H9 (cell line): ENCODE measurements around the gene CD58. TPM values are rescaled to one million over a fixed set of nuclear protein-coding genes. Genes with fewer than 3 reads are reported as not detected.
A peak's percentile ranks its signal among the peaks of the same experiment; 100 is the strongest.

Experiments
- DNase-seq: peaks from one replicate; pipeline ENCODE4 v3.0.0-alpha.2; 2017
- H2AFZ ChIP-seq: one replicate; pipeline ENCODE4 v1.6.1; 2013; ENCODE audit warnings: mild to moderate bottlenecking, low read length, control low read depth, moderate library complexity
- H2AK5ac ChIP-seq: 2 replicates; pipeline ENCODE4 v1.6.1; 2013; ENCODE audit warnings: low read length, control low read depth, mixed read lengths; ENCODE audit not compliant: insufficient read length
- H2BK120ac ChIP-seq: one replicate; pipeline ENCODE4 v1.6.1; 2013; ENCODE audit warnings: low read depth, mild to moderate bottlenecking, low read length, control low read depth, inconsistent platforms; ENCODE audit not compliant: poor library complexity, severe bottlenecking
- H2BK12ac ChIP-seq: 2 replicates; pipeline ENCODE4 v1.6.1; 2013; ENCODE audit warnings: low read length, control low read depth, mixed read lengths, low read depth; ENCODE audit not compliant: insufficient read length
- H2BK15ac ChIP-seq: 2 replicates; pipeline ENCODE4 v1.6.1; 2013; ENCODE audit warnings: low read depth, low read length, control low read depth
- H2BK20ac ChIP-seq: one replicate; pipeline ENCODE4 v1.6.1; 2013; ENCODE audit warnings: low read depth, mild to moderate bottlenecking, low read length, control low read depth, inconsistent platforms; ENCODE audit not compliant: poor library complexity, severe bottlenecking
- H2BK5ac ChIP-seq: 2 replicates; pipeline ENCODE4 v1.6.1; 2013; ENCODE audit warnings: low read length, control low read depth, mixed read lengths; ENCODE audit not compliant: insufficient read length
- H3K14ac ChIP-seq: 2 replicates; pipeline ENCODE4 v1.6.1; 2013; ENCODE audit warnings: low read length, control low read depth; ENCODE audit not compliant: insufficient read depth
- H3K18ac ChIP-seq: 2 replicates; pipeline ENCODE4 v1.6.1; 2013; ENCODE audit warnings: low read depth, mild to moderate bottlenecking, mixed read lengths, low read length, control low read depth; ENCODE audit not compliant: insufficient read length
- H3K23ac ChIP-seq: 2 replicates; pipeline ENCODE4 v1.6.1; 2013; ENCODE audit warnings: low read length, control low read depth, mixed read lengths, low read depth; ENCODE audit not compliant: insufficient read length
- H3K23me2 ChIP-seq: 2 replicates; pipeline ENCODE4 v1.6.1; 2013; ENCODE audit warnings: low read depth, mild to moderate bottlenecking, mixed read lengths, low read length, control low read depth; ENCODE audit not compliant: insufficient read length, poor library complexity, severe bottlenecking
- H3K27ac ChIP-seq: 2 replicates; pipeline ENCODE4 v1.5.1; 2013; ENCODE audit warnings: low read length, control low read depth, mixed read lengths, low read depth; ENCODE audit not compliant: insufficient read length
- H3K27me3 ChIP-seq: 2 replicates; pipeline ENCODE4 v1.6.1; 2013; ENCODE audit warnings: low read length, control low read depth, inconsistent platforms; ENCODE audit not compliant: insufficient read depth
- H3K4ac ChIP-seq: 2 replicates; pipeline ENCODE4 v1.6.1; 2013; ENCODE audit warnings: low read depth, mild to moderate bottlenecking, control low read depth, inconsistent platforms, low read length, moderate library complexity
- H3K4me1 ChIP-seq: 2 replicates; pipeline ENCODE4 v1.6.1; 2013; ENCODE audit warnings: low read length, control low read depth, inconsistent platforms; ENCODE audit not compliant: insufficient read depth
- H3K4me2 ChIP-seq: 2 replicates; pipeline ENCODE4 v1.6.1; 2013; ENCODE audit warnings: low read length, control low read depth, mixed read lengths; ENCODE audit not compliant: insufficient read length, insufficient read depth
- H3K56ac ChIP-seq: 2 replicates; pipeline ENCODE4 v1.6.1; 2013; ENCODE audit warnings: low read depth, mild to moderate bottlenecking, mixed read lengths, low read length, control low read depth; ENCODE audit not compliant: insufficient read length
- H3K79me1 ChIP-seq: 2 replicates; pipeline ENCODE4 v1.6.1; 2013; ENCODE audit warnings: low read depth, mild to moderate bottlenecking, moderate library complexity, low read length, control low read depth, inconsistent platforms; ENCODE audit not compliant: insufficient read depth, poor library complexity, severe bottlenecking
- H3K79me2 ChIP-seq: 2 replicates; pipeline ENCODE4 v1.6.1; 2013; ENCODE audit warnings: low read length, control low read depth, inconsistent platforms; ENCODE audit not compliant: insufficient read depth
- H3K9ac ChIP-seq: 2 replicates; pipeline ENCODE4 v1.6.1; 2013; ENCODE audit warnings: low read length, control low read depth, mixed read lengths; ENCODE audit not compliant: insufficient read length; ENCODE audit errors: extremely low read depth
- H3K9me3 ChIP-seq: one replicate; pipeline ENCODE4 v1.6.1; 2013; ENCODE audit warnings: low read depth, low read length, inconsistent platforms; ENCODE audit not compliant: control insufficient read depth
- H3T11ph ChIP-seq: one replicate; pipeline ENCODE4 v1.6.1; 2013; ENCODE audit warnings: mild to moderate bottlenecking, low read length, control low read depth, inconsistent platforms
- H4K20me1 ChIP-seq: one replicate; pipeline ENCODE4 v1.6.1; 2013; ENCODE audit not compliant: control insufficient read depth, insufficient read length, insufficient read depth
- H4K5ac ChIP-seq: 2 replicates; pipeline ENCODE4 v1.6.1; 2013; ENCODE audit warnings: low read depth, mild to moderate bottlenecking, mixed read lengths, low read length, control low read depth; ENCODE audit not compliant: insufficient read length
- H4K8ac ChIP-seq: replicated peaks from 2 replicates; pipeline ENCODE4 v1.6.1; 2013; ENCODE audit warnings: low read length, control low read depth, mixed read lengths, low read depth; ENCODE audit not compliant: insufficient read length
- H4K91ac ChIP-seq: 2 replicates; pipeline ENCODE4 v1.6.1; 2013; ENCODE audit warnings: low read depth, mild to moderate bottlenecking, moderate library complexity, mixed read lengths, low read length, control low read depth; ENCODE audit not compliant: insufficient read length
- H3K27ac Mint-ChIP-seq, 3 experiments: 2 replicates in 2 of 3; 3 replicates in 1 of 3; pipeline ENCODE4 v1.8.0; 2020 to 2021; ENCODE audit warnings: mixed read lengths in 3 of 3, mild to moderate bottlenecking in 1 of 3, moderate library complexity in 1 of 3
- H3K27me3 Mint-ChIP-seq: 2 replicates; pipeline ENCODE4 v1.8.0; 2021; ENCODE audit warnings: low read depth, mild to moderate bottlenecking, moderate library complexity, mixed read lengths
- H3K36me3 Mint-ChIP-seq, 3 experiments: 2 replicates in 2 of 3; 3 replicates in 1 of 3; pipeline ENCODE4 v1.8.0; 2020 to 2021; ENCODE audit warnings: low read depth in 3 of 3, mixed read lengths in 3 of 3; ENCODE audit not compliant: insufficient read depth in 1 of 3
- H3K4me1 Mint-ChIP-seq, 2 experiments: 2 replicates each; pipeline ENCODE4 v1.8.0; 2020; ENCODE audit warnings: mixed read lengths in 2 of 2
- H3K4me3 Mint-ChIP-seq, 2 experiments: 2 replicates in 1 of 2; 3 replicates in 1 of 2; pipeline ENCODE4 v1.8.0; 2020 to 2021; ENCODE audit warnings: mild to moderate bottlenecking in 2 of 2, mixed read lengths in 2 of 2, moderate library complexity in 1 of 2
- H3K9me3 Mint-ChIP-seq, 2 experiments: 2 replicates in 1 of 2; 3 replicates in 1 of 2; pipeline ENCODE4 v1.8.0; 2020; ENCODE audit warnings: mild to moderate bottlenecking in 2 of 2, mixed read lengths in 2 of 2, moderate library complexity in 1 of 2
- CTCF ChIP-seq: fragments of 200-600 bp; sonication (generic); conservative IDR thresholded peaks from 3 replicates; pipeline ENCODE4 v1.8.0; 2021; ENCODE audit warnings: antibody characterized with exemption, mild to moderate bottlenecking
- WGBS: extraction: QIAGEN DNeasy Blood & Tissue Kit; methylation state at CpG from one replicate; pipeline ENCODE4 v1.1.7; 2013; ENCODE audit warnings: missing lambda C conversion rate, low lambda C conversion rate, mixed read lengths; ENCODE audit not compliant: insufficient read length; ENCODE audit errors: extremely low coverage; 5-methylcytosine and 5-hydroxymethylcytosine counted together
- total RNA-seq: library from RNA; stranded (reverse); gene quantifications from 2 replicates; pipeline ENCODE4 v1.2.1, GENCODE V29; 2021

CD58 gene
- total RNA-seq, 1 experiment from 2014 or later = 4.3 TPM

- H3K27ac Mint-ChIP-seq = peak overlapping the region in 1 of 3 experiments; percentile 53; a peak in 1 of 7 replicates
Measured at GRCh38 chr1:116587501-116588227, 16.8 kb upstream of the CD58 start.

More at GRCh38 chr1:116587501-116588227, 16.8 kb upstream of the CD58 start:
- no peak overlapping the region for H3K4me2 ChIP-seq
- H2AFZ ChIP-seq = no peak overlapping the region
- H4K20me1 ChIP-seq = no peaks in the 10 kb centered on the region
- no peak overlapping the region for H3K9ac ChIP-seq
- no peak overlapping the region for H3K23ac ChIP-seq
- no peaks in the 10 kb centered on the region for H3K79me2 ChIP-seq
- no peaks in the 10 kb centered on the region for H3K27me3 ChIP-seq
- H4K8ac ChIP-seq = no peak overlapping the region
- H3K4me1 Mint-ChIP-seq = peaks cover 27 to 32% of the 10 kb centered on the region in 2 experiments
- H3K14ac ChIP-seq = no peak overlapping the region
- no peak for DNase-seq
- H3K4me3 Mint-ChIP-seq = no peak overlapping the region
- no CpG with 5 or more reads among the region's 5 CpGs for WGBS
- H3K4ac ChIP-seq = no peak overlapping the region
- no peak overlapping the region for H2BK5ac ChIP-seq
- no peak overlapping the region for H2BK15ac ChIP-seq
- no peaks in the 10 kb centered on the region for H3K27me3 Mint-ChIP-seq
- no peak overlapping the region for H3K56ac ChIP-seq
- no peaks in the 10 kb centered on the region for H3K23me2 ChIP-seq
- H3K36me3 Mint-ChIP-seq = peaks cover 11 to 25% (median 24%) of the 10 kb centered on the region in 3 experiments; a peak in 6 of 7 replicates
- H2BK20ac ChIP-seq = no peak overlapping the region
- no peak overlapping the region for H2BK120ac ChIP-seq
- H2AK5ac ChIP-seq = no peak overlapping the region
- no peak for TF ChIP-seq CTCF
- no peak overlapping the region for H3K27ac ChIP-seq
- no peaks in the 10 kb centered on the region for H3K9me3 ChIP-seq
- no peak overlapping the region for H2BK12ac ChIP-seq
- no peaks in the 10 kb centered on the region for H3K79me1 ChIP-seq
- no peak overlapping the region for H4K5ac ChIP-seq
- H3K4me1 ChIP-seq = no peaks in the 10 kb centered on the region; the same call in 1 of the 2 replicates
- H4K91ac ChIP-seq = no peak overlapping the region
- no peak overlapping the region for H3K18ac ChIP-seq
- no peak overlapping the region for H3T11ph ChIP-seq
- H3K9me3 Mint-ChIP-seq = no peaks in the 10 kb centered on the region
